ENCODE measurements around the gene ATG101.
A peak's percentile ranks its signal among the peaks of the same experiment; 100 is the strongest.
"Not testable (repeated sequence)": the region's sequence is repeated elsewhere in the genome, so short reads cannot be mapped to it uniquely, and the experiment has no call there.

Gene ATG101

GRCh38 chr12:52116222-52117125 is 46.7 kb downstream of the ATG101 start:
- DNase-seq = not testable (repeated sequence)

GRCh38 chr12:52117806-52118475 is 48.2 kb downstream of the ATG101 start:
- DNase-seq = peak; percentile 44

DNA sequence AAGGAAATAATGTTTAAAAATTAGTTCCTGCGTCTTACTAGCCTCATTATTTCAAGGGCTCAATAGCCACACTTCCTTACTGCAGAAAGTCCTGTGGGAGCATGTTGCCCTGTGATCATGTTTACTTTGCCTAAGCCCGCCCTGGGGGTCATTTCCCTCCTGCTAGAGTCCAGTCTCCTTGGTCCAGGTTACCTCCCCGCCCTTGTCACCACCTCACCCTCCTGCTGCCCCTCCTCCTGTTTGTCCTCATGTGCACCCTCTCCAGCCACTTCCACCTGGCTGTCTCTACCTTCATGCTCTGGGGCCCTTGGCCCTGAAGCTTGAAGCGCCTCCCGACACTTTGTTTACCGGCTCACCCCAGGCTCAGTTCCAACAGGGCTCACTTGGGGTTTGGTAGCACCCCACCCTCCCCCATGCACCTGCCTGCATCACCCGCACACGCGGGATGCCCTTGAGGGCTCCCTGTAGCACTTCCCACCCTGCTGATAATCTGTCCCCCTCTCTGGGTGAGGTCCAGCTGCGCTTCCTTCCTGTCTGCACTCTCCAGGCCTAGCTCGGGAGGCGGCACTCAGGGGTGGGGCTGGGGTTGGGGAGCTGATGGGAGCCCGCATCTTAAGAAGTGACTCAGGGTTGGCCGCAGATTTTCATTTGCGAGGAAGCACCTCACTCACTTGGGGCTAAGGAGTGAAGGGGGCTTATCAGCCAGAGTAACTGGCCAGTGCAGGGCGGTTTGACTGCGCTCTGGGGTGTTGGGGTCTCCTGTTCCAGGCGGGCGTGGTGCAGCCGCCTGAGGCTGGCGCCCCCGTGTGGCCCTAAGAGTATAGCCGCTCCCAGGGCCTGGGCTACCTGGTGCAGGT is 49.8 kb downstream of the ATG101 start:
- peak; percentile 66 for DNase-seq

GRCh38 chr12:52120951-52121823 is 51.4 kb downstream of the ATG101 start:
- DNase-seq = no peak

- peak; percentile 42 for DNase-seq
Observed at GRCh38 chr12:52121824-52122539, 52.2 kb downstream of the ATG101 start.

- DNase-seq = no peak
Observed at GRCh38 chr12:52122540-52122871, 52.7 kb downstream of the ATG101 start.

GRCh38 chr12:52122904-52123303 is 53.1 kb downstream of the ATG101 start:
- no peak for DNase-seq

GRCh38 chr12:52123487-52124186 is 53.9 kb downstream of the ATG101 start:
- no peak for DNase-seq

GRCh38 chr12:52125476-52125900 is 55.7 kb downstream of the ATG101 start:
- DNase-seq = peak; percentile 47

DNA sequence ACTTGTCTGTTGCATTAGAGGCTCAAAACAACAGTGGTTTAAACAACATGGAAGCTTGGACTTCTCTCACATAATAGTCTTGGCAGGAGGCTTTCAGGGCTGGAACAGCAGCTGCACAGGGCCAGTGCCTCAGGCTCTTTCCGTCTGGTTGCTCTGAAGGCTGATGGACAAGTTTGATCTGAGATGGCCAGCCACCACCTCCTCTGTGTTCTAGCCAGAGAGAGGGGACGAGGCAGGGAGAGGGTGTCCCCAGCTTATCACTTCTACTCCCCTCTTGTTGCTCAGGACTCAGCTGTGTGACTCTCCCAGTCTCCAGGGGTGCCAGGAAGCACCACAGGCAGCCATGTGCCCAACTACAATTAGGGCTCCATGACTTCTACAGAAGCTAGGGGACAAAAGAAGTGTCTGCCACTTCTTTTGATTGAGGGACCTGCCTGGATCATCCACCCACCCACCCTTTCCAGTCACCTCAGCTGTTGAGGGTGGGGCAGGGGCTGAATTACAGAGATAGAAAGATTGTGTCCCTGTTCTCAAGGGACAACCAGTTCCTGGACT is 56.3 kb downstream of the ATG101 start:
- peak; percentile 15 for DNase-seq
